GM13976 (cell line): ENCODE measurements around the gene ZNF649.

Source experiments
- DNase-seq: peaks from one replicate; pipeline ENCODE4 v3.0.0; 2012; ENCODE audit warnings: low spot score
- in situ Hi-C: fragments of 300-500 bp; cut with MboI; formaldehyde crosslinking; loops from one replicate; pipeline ENCODE4 v1.12.0; 2022; ENCODE audit warnings: low sequenced_read_pairs, mixed read lengths, inconsistent platforms; ENCODE audit not compliant: unreplicated experiment
- TF ChIP-seq, protein P1 (sequence below): IDR thresholded peaks from 2 replicates; pipeline ENCODE4 v1.5.1; 2012; ENCODE audit warnings: borderline replicate concordance, mild to moderate bottlenecking; ENCODE audit not compliant: insufficient read depth; ENCODE audit errors: extremely low read depth, missing control alignments, control extremely low read depth

Gene ZNF649

DNA sequence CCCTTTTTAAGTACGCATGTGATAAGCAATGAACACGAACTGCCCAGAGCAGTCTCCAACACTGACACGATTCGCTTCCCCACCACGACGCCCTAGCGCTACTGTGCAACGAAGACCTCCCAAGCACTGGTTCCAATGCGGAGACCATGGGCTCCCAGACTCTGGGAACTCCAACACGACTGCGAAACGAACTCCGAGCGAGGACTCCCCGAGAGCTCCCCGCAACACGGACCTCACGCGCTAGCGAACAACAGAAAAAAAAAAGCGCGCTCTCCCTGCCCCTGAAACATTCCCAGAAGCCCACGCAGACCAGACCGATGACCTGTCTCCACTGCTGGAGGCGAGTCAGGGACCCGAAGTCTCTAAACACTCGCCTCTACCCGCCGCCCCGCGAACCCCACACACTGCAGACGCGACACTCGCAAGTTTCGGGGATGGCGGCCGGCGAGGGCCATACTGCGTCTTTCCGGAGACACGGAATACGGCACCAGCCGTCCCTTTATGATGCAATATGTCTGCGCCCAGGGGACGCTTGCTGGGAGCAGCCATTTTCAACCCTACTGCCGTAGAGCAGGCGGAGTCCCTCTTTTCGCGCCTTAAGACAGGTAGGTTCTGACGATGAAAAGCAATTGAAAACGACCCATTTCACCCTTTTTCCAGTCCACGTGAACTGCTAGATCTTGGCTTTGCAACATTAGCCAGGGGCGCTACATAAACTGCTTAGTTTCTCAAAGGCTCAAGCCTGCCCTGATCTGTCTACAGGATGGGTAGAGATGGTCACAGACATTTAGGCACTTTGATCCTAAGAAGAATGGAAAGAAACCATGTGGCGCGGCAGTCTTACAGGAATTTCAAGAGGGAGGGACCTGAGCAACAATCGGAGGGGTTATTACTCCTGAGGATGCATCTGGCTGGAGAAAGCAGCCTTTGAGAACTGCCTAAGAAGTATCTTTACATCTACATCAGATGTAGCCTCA, 17.0 kb downstream of the ZNF649 start, which contains the start of gene ZNF577:
TSS of gene ZNF577 (minus strand) at position 430 of the 977 bp plus-strand sequence. CDS start 7,569 bp downstream, outside the sequence.
- peak; percentile 53 for DNase-seq
- TF ChIP-seq, protein P1, sequence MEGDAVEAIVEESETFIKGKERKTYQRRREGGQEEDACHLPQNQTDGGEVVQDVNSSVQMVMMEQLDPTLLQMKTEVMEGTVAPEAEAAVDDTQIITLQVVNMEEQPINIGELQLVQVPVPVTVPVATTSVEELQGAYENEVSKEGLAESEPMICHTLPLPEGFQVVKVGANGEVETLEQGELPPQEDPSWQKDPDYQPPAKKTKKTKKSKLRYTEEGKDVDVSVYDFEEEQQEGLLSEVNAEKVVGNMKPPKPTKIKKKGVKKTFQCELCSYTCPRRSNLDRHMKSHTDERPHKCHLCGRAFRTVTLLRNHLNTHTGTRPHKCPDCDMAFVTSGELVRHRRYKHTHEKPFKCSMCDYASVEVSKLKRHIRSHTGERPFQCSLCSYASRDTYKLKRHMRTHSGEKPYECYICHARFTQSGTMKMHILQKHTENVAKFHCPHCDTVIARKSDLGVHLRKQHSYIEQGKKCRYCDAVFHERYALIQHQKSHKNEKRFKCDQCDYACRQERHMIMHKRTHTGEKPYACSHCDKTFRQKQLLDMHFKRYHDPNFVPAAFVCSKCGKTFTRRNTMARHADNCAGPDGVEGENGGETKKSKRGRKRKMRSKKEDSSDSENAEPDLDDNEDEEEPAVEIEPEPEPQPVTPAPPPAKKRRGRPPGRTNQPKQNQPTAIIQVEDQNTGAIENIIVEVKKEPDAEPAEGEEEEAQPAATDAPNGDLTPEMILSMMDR = no peak
- in situ Hi-C loops = no loop called here

DNA sequence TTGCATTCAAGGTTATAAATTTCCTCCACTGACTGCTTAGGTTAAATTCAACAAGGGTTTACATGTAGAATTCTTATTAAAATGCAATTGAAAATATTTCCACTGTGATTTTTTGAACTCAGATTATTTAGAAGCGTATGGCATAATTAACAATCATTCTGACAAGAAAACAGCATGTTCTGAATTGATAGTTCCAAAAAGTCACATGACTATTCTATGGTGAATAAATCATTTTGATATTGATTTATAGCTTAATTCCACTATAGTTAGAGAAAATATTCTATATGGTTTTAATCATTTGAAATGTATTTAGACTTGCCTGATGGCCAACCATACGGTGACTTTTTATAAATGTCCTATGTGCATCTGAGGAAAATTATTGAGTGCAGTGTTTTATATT, 20.1 kb downstream of the ZNF649 start:
- DNase-seq = no peak
- in situ Hi-C loops = no loop called here
- TF ChIP-seq, protein P1 = no peak

DNA sequence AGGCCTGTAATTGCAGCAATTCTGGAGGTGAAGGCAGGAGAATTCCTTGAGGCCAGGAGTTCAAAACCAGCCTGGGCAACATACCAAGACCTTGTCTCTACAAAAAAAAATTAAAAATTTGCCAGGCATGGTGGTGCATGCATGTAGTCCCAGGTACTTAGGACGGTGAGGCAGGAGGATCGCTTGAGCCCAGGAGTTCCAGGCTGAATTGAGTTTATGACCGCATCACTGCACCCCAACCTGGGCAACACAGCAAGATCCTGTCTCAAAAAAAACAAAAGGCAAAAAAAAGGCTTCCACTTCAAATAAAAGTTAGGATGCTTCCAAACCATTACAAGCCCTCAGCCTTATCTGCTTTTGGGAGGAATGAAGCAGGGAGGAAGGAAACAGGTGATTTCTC, 22.3 kb downstream of the ZNF649 start:
- in situ Hi-C loops = no loop called here
- TF ChIP-seq, protein P1 = no peak
- DNase-seq = no peak

DNA sequence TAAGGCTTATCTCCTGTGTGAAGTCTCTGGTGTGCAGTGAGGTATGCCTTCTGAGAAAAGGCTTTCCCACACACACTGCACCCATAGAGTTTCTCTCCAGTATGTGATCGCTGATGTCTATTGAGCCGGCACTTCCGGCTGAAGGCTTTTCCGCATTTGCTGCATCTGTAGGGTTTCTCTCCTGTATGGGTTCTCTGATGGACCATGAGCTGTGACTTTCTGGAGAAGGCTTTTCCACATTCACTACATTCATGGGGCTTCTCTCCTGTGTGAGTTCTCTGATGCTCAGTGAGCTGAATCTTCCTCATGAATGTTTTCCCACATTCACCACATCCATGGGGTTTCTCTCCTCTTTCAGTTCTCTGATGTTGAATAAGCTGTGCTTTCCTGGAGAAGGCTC, 31.7 kb downstream of the ZNF649 start:
- TF ChIP-seq, protein P1 = no peak
- in situ Hi-C loops = no loop called here
- DNase-seq = no peak

DNA sequence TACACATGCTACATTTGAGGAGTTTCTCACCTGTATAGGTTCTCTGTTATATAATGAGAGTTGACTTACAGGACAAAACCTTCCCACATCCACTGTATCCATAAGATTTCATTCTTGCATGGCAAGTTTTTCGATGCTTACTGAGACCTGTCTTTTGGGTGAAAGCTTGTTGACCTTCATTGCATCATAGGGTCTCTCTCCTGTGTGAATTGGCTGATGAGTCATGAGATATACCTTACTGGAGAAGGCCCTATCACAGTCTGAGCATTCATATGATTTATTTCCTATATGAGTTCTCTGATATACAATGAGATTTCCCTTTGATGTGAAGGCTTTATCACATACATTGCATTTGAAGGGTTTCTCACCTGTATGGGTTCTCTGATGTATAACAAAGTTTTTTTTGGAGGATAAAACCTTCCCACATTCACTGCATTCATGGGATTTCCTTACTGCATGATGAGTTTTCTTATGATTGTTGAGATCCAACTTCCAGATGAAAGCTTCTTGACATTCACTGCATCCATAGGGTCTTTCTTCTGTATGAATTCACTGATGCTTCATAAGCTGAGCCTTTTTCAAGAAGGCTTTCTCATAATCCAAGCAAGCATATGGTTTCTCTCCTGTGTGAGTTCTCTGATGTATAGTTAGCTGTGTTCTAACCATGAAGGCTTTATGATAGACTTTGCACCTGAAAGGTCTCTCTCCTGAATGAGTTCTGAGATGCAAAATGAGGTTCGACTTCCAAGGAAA, 42.8 kb downstream of the ZNF649 start:
- TF ChIP-seq, protein P1 = no peak
- DNase-seq = no peak
- in situ Hi-C loops = no loop called here
